ENCODE data around the gene ELFN1.

ELFN1 gene

GRCh38 chr7:1651891-1652290, 18.2 kb upstream of the ELFN1 start:
- H3K36me3 ChIP-seq (ENCODE audit: control insufficient read depth, insufficient read depth, low read length, severe bottlenecking), result no peaks in the 10 kb centered on the region
- no peak overlapping the region for H3K4me3 ChIP-seq (ENCODE audit: low read length)
- H3K27me3 ChIP-seq (replicated peaks; ENCODE audit: control insufficient read depth, insufficient read depth, low read length), result peaks cover 71% of the 10 kb centered on the region
- H3K9ac ChIP-seq (ENCODE audit: low read length), result no peak overlapping the region
- no peaks in the 10 kb centered on the region for H3K9me3 ChIP-seq (ENCODE audit: control insufficient read depth, low read length)
- H3K4me1 ChIP-seq (ENCODE audit: control insufficient read depth, insufficient read depth, low read length), result peaks cover 14% of the 10 kb centered on the region
- no peak for DNase-seq (ENCODE audit: low read depth)

GRCh38 chr7:1653500-1653899, 16.6 kb upstream of the ELFN1 start:
- peaks cover 72% of the 10 kb centered on the region for H3K27me3 ChIP-seq (replicated peaks; ENCODE audit: control insufficient read depth, insufficient read depth, low read length)
- no peaks in the 10 kb centered on the region for H3K9me3 ChIP-seq (ENCODE audit: control insufficient read depth, low read length)
- no peak for DNase-seq (ENCODE audit: low read depth)
- H3K4me1 ChIP-seq (ENCODE audit: control insufficient read depth, insufficient read depth, low read length), result peaks cover 3% of the 10 kb centered on the region
- H3K9ac ChIP-seq (ENCODE audit: low read length), result no peak overlapping the region
- no peak overlapping the region for H3K4me3 ChIP-seq (ENCODE audit: low read length)
- no peaks in the 10 kb centered on the region for H3K36me3 ChIP-seq (ENCODE audit: control insufficient read depth, insufficient read depth, low read length, severe bottlenecking)

GRCh38 chr7:1654111-1654510, 16.0 kb upstream of the ELFN1 start:
- H3K36me3 ChIP-seq (ENCODE audit: control insufficient read depth, insufficient read depth, low read length, severe bottlenecking), result no peaks in the 10 kb centered on the region
- DNase-seq (ENCODE audit: low read depth), result no peak
- peaks cover 65% of the 10 kb centered on the region for H3K27me3 ChIP-seq (replicated peaks; ENCODE audit: control insufficient read depth, insufficient read depth, low read length)
- no peaks in the 10 kb centered on the region for H3K9me3 ChIP-seq (ENCODE audit: control insufficient read depth, low read length)
- no peak overlapping the region for H3K9ac ChIP-seq (ENCODE audit: low read length)
- H3K4me1 ChIP-seq (ENCODE audit: control insufficient read depth, insufficient read depth, low read length), result no peaks in the 10 kb centered on the region
- no peak overlapping the region for H3K4me3 ChIP-seq (ENCODE audit: low read length)

- no peaks in the 10 kb centered on the region for H3K36me3 ChIP-seq (ENCODE audit: control insufficient read depth, insufficient read depth, low read length, severe bottlenecking)
- peaks cover 61% of the 10 kb centered on the region for H3K27me3 ChIP-seq (replicated peaks; ENCODE audit: control insufficient read depth, insufficient read depth, low read length)
- H3K9ac ChIP-seq (ENCODE audit: low read length), result no peak overlapping the region
- no peaks in the 10 kb centered on the region for H3K9me3 ChIP-seq (ENCODE audit: control insufficient read depth, low read length)
- no peak overlapping the region for H3K4me3 ChIP-seq (ENCODE audit: low read length)
- DNase-seq (ENCODE audit: low read depth), result no peak
- H3K4me1 ChIP-seq (ENCODE audit: control insufficient read depth, insufficient read depth, low read length), result no peaks in the 10 kb centered on the region
Measured at GRCh38 chr7:1654738-1655475, 15.2 kb upstream of the ELFN1 start.

GRCh38 chr7:1659696-1660095, 10.4 kb upstream of the ELFN1 start:
- no peak for DNase-seq (ENCODE audit: low read depth)
- peaks cover 38% of the 10 kb centered on the region for H3K27me3 ChIP-seq (replicated peaks; ENCODE audit: control insufficient read depth, insufficient read depth, low read length)
- no peaks in the 10 kb centered on the region for H3K9me3 ChIP-seq (ENCODE audit: control insufficient read depth, low read length)
- H3K36me3 ChIP-seq (ENCODE audit: control insufficient read depth, insufficient read depth, low read length, severe bottlenecking), result no peaks in the 10 kb centered on the region
- no peak overlapping the region for H3K4me3 ChIP-seq (ENCODE audit: low read length)
- H3K9ac ChIP-seq (ENCODE audit: low read length), result no peak overlapping the region
- no peaks in the 10 kb centered on the region for H3K4me1 ChIP-seq (ENCODE audit: control insufficient read depth, insufficient read depth, low read length)

GRCh38 chr7:1661461-1661860, 8.6 kb upstream of the ELFN1 start:
- H3K9me3 ChIP-seq (ENCODE audit: control insufficient read depth, low read length), result no peaks in the 10 kb centered on the region

GRCh38 chr7:1662101-1662500, 8.0 kb upstream of the ELFN1 start:
- H3K9me3 ChIP-seq (ENCODE audit: control insufficient read depth, low read length), result no peaks in the 10 kb centered on the region
- DNase-seq (ENCODE audit: low read depth), result no peak
- no peaks in the 10 kb centered on the region for H3K4me1 ChIP-seq (ENCODE audit: control insufficient read depth, insufficient read depth, low read length)
- H3K9ac ChIP-seq (ENCODE audit: low read length), result no peak overlapping the region
- H3K36me3 ChIP-seq (ENCODE audit: control insufficient read depth, insufficient read depth, low read length, severe bottlenecking), result no peaks in the 10 kb centered on the region
- H3K4me3 ChIP-seq (ENCODE audit: low read length), result no peak overlapping the region
- peaks cover 18% of the 10 kb centered on the region for H3K27me3 ChIP-seq (replicated peaks; ENCODE audit: control insufficient read depth, insufficient read depth, low read length)

More at GRCh38 chr7:1661461-1661860, 8.6 kb upstream of the ELFN1 start:
- Histone ChIP-seq H3K9ac (ENCODE audit: low read length) (no peak overlapping the region), H3K4me3 (ENCODE audit: low read length) (no peak overlapping the region), H3K4me1 (ENCODE audit: control insufficient read depth, insufficient read depth, low read length) (no peaks in the 10 kb centered on the region), H3K27me3 (replicated peaks; ENCODE audit: control insufficient read depth, insufficient read depth, low read length) (peaks cover 24% of the 10 kb centered on the region), H3K36me3 (ENCODE audit: control insufficient read depth, insufficient read depth, low read length, severe bottlenecking) (no peaks in the 10 kb centered on the region)
- DNase-seq (ENCODE audit: low read depth), result no peak

GRCh38 chr7:1662767-1663166, 7.3 kb upstream of the ELFN1 start:
- H3K27me3 ChIP-seq (replicated peaks; ENCODE audit: control insufficient read depth, insufficient read depth, low read length), result peaks cover 11% of the 10 kb centered on the region
- H3K9me3 ChIP-seq (ENCODE audit: control insufficient read depth, low read length), result no peaks in the 10 kb centered on the region
- H3K36me3 ChIP-seq (ENCODE audit: control insufficient read depth, insufficient read depth, low read length, severe bottlenecking), result no peaks in the 10 kb centered on the region
- no peak overlapping the region for H3K4me3 ChIP-seq (ENCODE audit: low read length)
- no peak for DNase-seq (ENCODE audit: low read depth)
- no peak overlapping the region for H3K9ac ChIP-seq (ENCODE audit: low read length)
- peaks cover 2% of the 10 kb centered on the region for H3K4me1 ChIP-seq (ENCODE audit: control insufficient read depth, insufficient read depth, low read length)

- H3K9ac ChIP-seq (ENCODE audit: low read length), result no peak overlapping the region
- peaks cover 2% of the 10 kb centered on the region for H3K4me1 ChIP-seq (ENCODE audit: control insufficient read depth, insufficient read depth, low read length)
- H3K27me3 ChIP-seq (replicated peaks; ENCODE audit: control insufficient read depth, insufficient read depth, low read length), result peaks cover 7% of the 10 kb centered on the region
- H3K36me3 ChIP-seq (ENCODE audit: control insufficient read depth, insufficient read depth, low read length, severe bottlenecking), result no peaks in the 10 kb centered on the region
- no peak for DNase-seq (ENCODE audit: low read depth)
- H3K4me3 ChIP-seq (ENCODE audit: low read length), result no peak overlapping the region
- no peaks in the 10 kb centered on the region for H3K9me3 ChIP-seq (ENCODE audit: control insufficient read depth, low read length)
Measured at GRCh38 chr7:1663223-1663622, 6.9 kb upstream of the ELFN1 start.

- Histone ChIP-seq H3K9ac (ENCODE audit: low read length) (no peak overlapping the region), H3K4me3 (ENCODE audit: low read length) (no peak overlapping the region), H3K36me3 (ENCODE audit: control insufficient read depth, insufficient read depth, low read length, severe bottlenecking) (no peaks in the 10 kb centered on the region), H3K9me3 (ENCODE audit: control insufficient read depth, low read length) (no peaks in the 10 kb centered on the region), H3K4me1 (ENCODE audit: control insufficient read depth, insufficient read depth, low read length) (peaks cover 2% of the 10 kb centered on the region), H3K27me3 (replicated peaks; ENCODE audit: control insufficient read depth, insufficient read depth, low read length) (peaks cover 7% of the 10 kb centered on the region)
- DNase-seq (ENCODE audit: low read depth), result no peak
Measured at GRCh38 chr7:1663857-1664651, 6.0 kb upstream of the ELFN1 start.

- H3K36me3 ChIP-seq (ENCODE audit: control insufficient read depth, insufficient read depth, low read length, severe bottlenecking), result no peaks in the 10 kb centered on the region
- H3K9me3 ChIP-seq (ENCODE audit: control insufficient read depth, low read length), result no peaks in the 10 kb centered on the region
- peak overlapping the region; percentile 51 for H3K9ac ChIP-seq (ENCODE audit: low read length)
- DNase-seq (ENCODE audit: low read depth), result peak; percentile 90
- peaks cover 7% of the 10 kb centered on the region for H3K27me3 ChIP-seq (replicated peaks; ENCODE audit: control insufficient read depth, insufficient read depth, low read length)
- peak overlapping the region; percentile 78 for H3K4me3 ChIP-seq (ENCODE audit: low read length)
- peaks cover 2% of the 10 kb centered on the region for H3K4me1 ChIP-seq (ENCODE audit: control insufficient read depth, insufficient read depth, low read length)
Measured at GRCh38 chr7:1664711-1665548, 5.1 kb upstream of the ELFN1 start.
